ENCODE data around the gene CBX5.
A peak's percentile ranks its signal among the peaks of the same experiment; 100 is the strongest.
"Not testable (repeated sequence)": the region's sequence is repeated elsewhere in the genome, so short reads cannot be mapped to it uniquely, and the experiment has no call there.

CBX5 gene

GRCh38 chr12:54294152-54294952, 14.4 kb upstream of the CBX5 start:
- DNase-seq (ENCODE audit: low read depth in 2 of 2): no peak

GRCh38 chr12:54292931-54293241, 13.0 kb upstream of the CBX5 start:
- no peak for DNase-seq (ENCODE audit: low read depth in 2 of 2)

- DNase-seq (ENCODE audit: low read depth in 2 of 2): no peak
These were observed 12.4 kb upstream of the CBX5 start for GRCh38 chr12:54292083-54292930.

GRCh38 chr12:54287261-54288157, 7.6 kb upstream of the CBX5 start:
- DNase-seq (ENCODE audit: low read depth in 2 of 2): no peak

- no peak for DNase-seq (ENCODE audit: low read depth in 2 of 2)
These were observed 6.4 kb upstream of the CBX5 start for GRCh38 chr12:54286042-54287030.

GRCh38 chr12:54285150-54286041, 5.5 kb upstream of the CBX5 start:
- no peak for DNase-seq (ENCODE audit: low read depth in 2 of 2)

GRCh38 chr12:54284070-54284780, 4.3 kb upstream of the CBX5 start:
- DNase-seq (ENCODE audit: low read depth in 2 of 2): not testable (repeated sequence)

GRCh38 chr12:54282949-54283593, 3.1 kb upstream of the CBX5 start:
- no peak for DNase-seq (ENCODE audit: low read depth in 2 of 2)

- not testable (repeated sequence) for DNase-seq (ENCODE audit: low read depth in 2 of 2)
These were observed 1.8 kb upstream of the CBX5 start for GRCh38 chr12:54281694-54282093.

- not testable (repeated sequence) for DNase-seq (ENCODE audit: low read depth in 2 of 2)
These were observed 1.3 kb upstream of the CBX5 start for GRCh38 chr12:54281261-54281638.

- DNase-seq (ENCODE audit: low read depth in 2 of 2): peak; percentile 89 to 96
These were observed 742 bp upstream of the CBX5 start, which contains the start of gene HNRNPA1 for GRCh38 chr12:54280468-54281260. HNRNPA1 (plus strand) TSS chr12:54280726; CDS start chr12:54280808, 82 bp downstream.

- DNase-seq (ENCODE audit: low read depth in 2 of 2): no peak
These were observed 693 bp downstream of the CBX5 start for GRCh38 chr12:54279227-54279631.

GRCh38 chr12:54277823-54278276, 2.1 kb downstream of the CBX5 start:
- no peak for DNase-seq (ENCODE audit: low read depth in 2 of 2)

GRCh38 chr12:54276368-54276767, 3.6 kb downstream of the CBX5 start:
- no peak for DNase-seq (ENCODE audit: low read depth in 2 of 2)

- no peak for DNase-seq (ENCODE audit: low read depth in 2 of 2)
These were observed 5.9 kb downstream of the CBX5 start for GRCh38 chr12:54273981-54274380.

- DNase-seq (ENCODE audit: low read depth in 2 of 2): no peak
These were observed 7.7 kb downstream of the CBX5 start for GRCh38 chr12:54272214-54272613.

- DNase-seq (ENCODE audit: low read depth in 2 of 2): no peak
These were observed 9.6 kb downstream of the CBX5 start for GRCh38 chr12:54270345-54270744.

- no peak for DNase-seq (ENCODE audit: low read depth in 2 of 2)
These were observed 13.1 kb downstream of the CBX5 start for GRCh38 chr12:54266852-54267251.

All from activated CD8-positive, alpha-beta memory T cell treated with anti-CD3 and anti-CD28 coated beads for 4 hours (primary cell).